A204.1 (cell line): Measurements from ENCODE around the gene PLEKHM2.
"Not testable (repeated sequence)": the region's sequence is repeated elsewhere in the genome, so short reads cannot be mapped to it uniquely, and the experiment has no call there.

Experiments
- FAIRE-seq: peaks from 2 replicates; lab custom pipeline; 2012; peaks lifted over from hg19 to GRCh38; lab: Jason Lieb, UNC

The PLEKHM2 gene

GRCh38 chr1:15684042-15684461 lies at the start of gene PLEKHM2:
Gene PLEKHM2 (plus strand): TSS chr1:15684320. CDS start chr1:15684559, 239 bp downstream.
- FAIRE-seq: no peak

GRCh38 chr1:15636436-15636835 lies 47.7 kb upstream of the PLEKHM2 start:
- no peak for FAIRE-seq

GRCh38 chr1:15637826-15638225 lies 46.3 kb upstream of the PLEKHM2 start:
- FAIRE-seq: no peak

- FAIRE-seq: no peak
Measured at GRCh38 chr1:15639262-15639661, 44.9 kb upstream of the PLEKHM2 start.

- no peak for FAIRE-seq
Measured at GRCh38 chr1:15639931-15640330, 44.2 kb upstream of the PLEKHM2 start.

- no peak for FAIRE-seq
Measured at GRCh38 chr1:15640667-15641066, 43.5 kb upstream of the PLEKHM2 start.

GRCh38 chr1:15649937-15650336 lies 34.2 kb upstream of the PLEKHM2 start:
- FAIRE-seq: no peak

- FAIRE-seq: no peak
Measured at GRCh38 chr1:15650433-15650832, 33.7 kb upstream of the PLEKHM2 start.

- FAIRE-seq: not testable (repeated sequence)
Measured at GRCh38 chr1:15652130-15652529, 32.0 kb upstream of the PLEKHM2 start.

GRCh38 chr1:15654091-15654690 lies 29.9 kb upstream of the PLEKHM2 start:
- no peak for FAIRE-seq

GRCh38 chr1:15656464-15656863 lies 27.7 kb upstream of the PLEKHM2 start:
- FAIRE-seq: no peak

GRCh38 chr1:15657021-15657420 lies 27.1 kb upstream of the PLEKHM2 start:
- FAIRE-seq: no peak

GRCh38 chr1:15660151-15660550 lies 24.0 kb upstream of the PLEKHM2 start:
- no peak for FAIRE-seq

GRCh38 chr1:15662477-15662876 lies 21.6 kb upstream of the PLEKHM2 start:
- FAIRE-seq: no peak

- FAIRE-seq: no peak
Measured at GRCh38 chr1:15663925-15664324, 20.2 kb upstream of the PLEKHM2 start.

GRCh38 chr1:15667362-15667761 lies 16.8 kb upstream of the PLEKHM2 start:
- FAIRE-seq: no peak

GRCh38 chr1:15668089-15668754 lies 15.9 kb upstream of the PLEKHM2 start:
- no peak for FAIRE-seq

- no peak for FAIRE-seq
Measured at GRCh38 chr1:15669074-15669473, 15.0 kb upstream of the PLEKHM2 start.

GRCh38 chr1:15669864-15670263 lies 14.3 kb upstream of the PLEKHM2 start:
- no peak for FAIRE-seq

GRCh38 chr1:15671430-15671829 lies 12.7 kb upstream of the PLEKHM2 start:
- FAIRE-seq: no peak

- no peak for FAIRE-seq
Measured at GRCh38 chr1:15674386-15675159, 9.5 kb upstream of the PLEKHM2 start.

- FAIRE-seq: no peak
Measured at GRCh38 chr1:15676010-15676409, 8.1 kb upstream of the PLEKHM2 start.
